Neural progenitor cell (in vitro differentiated cells): ENCODE results near the gene UBE3C. TPM values are rescaled to one million over a fixed set of nuclear protein-coding genes. Genes with fewer than 3 reads are reported as not detected.

ENCODE experiments used
- DNase-seq: peaks from one replicate; pipeline ENCODE4 v3.0.0-alpha.2; 2016; ENCODE audit warnings: low spot score
- H2AFZ ChIP-seq: fragments of 200-600 bp; sonication (generic); replicated peaks from 2 replicates; pipeline ENCODE4 v1.6.1; 2016; ENCODE audit warnings: antibody characterized with exemption
- H3F3A ChIP-seq: fragments of 200-600 bp; sonication (generic); 2 replicates; pipeline ENCODE4 v1.6.1; 2016; ENCODE audit warnings: antibody characterized with exemption, low read depth
- H3K27ac ChIP-seq: fragments of 200-600 bp; sonication (generic); 2 replicates; pipeline ENCODE4 v1.5.1; 2016; ENCODE audit warnings: mild to moderate bottlenecking
- H3K27me3 ChIP-seq: fragments of 200-600 bp; sonication (generic); 2 replicates; pipeline ENCODE4 v1.6.1; 2016; ENCODE audit warnings: mild to moderate bottlenecking, moderate library complexity
- H3K36me3 ChIP-seq: fragments of 200-600 bp; sonication (generic); 2 replicates; pipeline ENCODE4 v1.5.1; 2016
- H3K4me1 ChIP-seq: fragments of 200-600 bp; sonication (generic); 2 replicates; pipeline ENCODE4 v1.6.1; 2016; ENCODE audit warnings: mixed run types
- H3K4me2 ChIP-seq: fragments of 200-600 bp; sonication (generic); 2 replicates; pipeline ENCODE4 v1.6.1; 2016
- H3K4me3 ChIP-seq: fragments of 200-600 bp; sonication (generic); 2 replicates; pipeline ENCODE4 v1.5.1; 2016
- H3K79me2 ChIP-seq: fragments of 200-600 bp; sonication (generic); 2 replicates; pipeline ENCODE4 v1.6.1; 2016; ENCODE audit warnings: low read depth
- H3K9ac ChIP-seq: fragments of 200-600 bp; sonication (generic); 2 replicates; pipeline ENCODE4 v1.6.1; 2016
- H3K9me3 ChIP-seq: fragments of 200-600 bp; sonication (generic); 2 replicates; pipeline ENCODE4 v1.5.1; 2016; ENCODE audit warnings: low read depth
- H4K20me1 ChIP-seq: fragments of 200-600 bp; sonication (generic); 2 replicates; pipeline ENCODE4 v1.6.1; 2016; ENCODE audit warnings: low read depth
- H3K27ac Mint-ChIP-seq: 3 replicates; pipeline ENCODE4 v1.8.0; 2021; ENCODE audit warnings: mixed read lengths
- H3K27me3 Mint-ChIP-seq: 2 replicates; pipeline ENCODE4 v1.8.0; 2022; ENCODE audit warnings: low read depth, mild to moderate bottlenecking, inconsistent platforms, moderate library complexity, mixed read lengths; ENCODE audit not compliant: insufficient read depth
- H3K36me3 Mint-ChIP-seq: 3 replicates; pipeline ENCODE4 v1.8.0; 2021; ENCODE audit warnings: mixed read lengths
- H3K4me1 Mint-ChIP-seq: 3 replicates; pipeline ENCODE4 v1.8.0; 2021; ENCODE audit warnings: mixed read lengths
- H3K4me3 Mint-ChIP-seq: 3 replicates; pipeline ENCODE4 v1.8.0; 2021; ENCODE audit warnings: mild to moderate bottlenecking, moderate library complexity, mixed read lengths
- H3K9me3 Mint-ChIP-seq: 3 replicates; pipeline ENCODE4 v1.8.0; 2020; ENCODE audit warnings: mixed read lengths
- CTCF ChIP-seq: fragments of 200-600 bp; sonication (generic); IDR thresholded peaks from 2 replicates; pipeline ENCODE4 v1.5.1; 2017; ENCODE audit warnings: antibody characterized with exemption, mild to moderate bottlenecking
- EZH2 ChIP-seq: fragments of 200-600 bp; sonication (generic); IDR thresholded peaks from 2 replicates; pipeline ENCODE4 v1.6.1; 2017; ENCODE audit warnings: antibody characterized with exemption, mild to moderate bottlenecking, moderate library complexity
- EZH2phosphoT487 ChIP-seq: fragments of 200-600 bp; sonication (generic); IDR thresholded peaks from 2 replicates; pipeline ENCODE4 v1.6.1; 2017; ENCODE audit warnings: antibody characterized with exemption
- total RNA-seq: library from RNA; depleted of rRNA; stranded (reverse); fragments of >200 nt; gene quantifications from 2 replicates; pipeline ENCODE4 v1.2.3, GENCODE V29; 2015; ENCODE audit warnings: low replicate concordance

Gene UBE3C
- total RNA-seq, 1 donor from 2014 or later, result 65.9 TPM

GRCh38 chr7:157193274-157193673 lies 54.5 kb downstream of the UBE3C start:
- H4K20me1 ChIP-seq, result peaks cover 4% of the 10 kb centered on the region
- H3K9me3 ChIP-seq, result no peaks in the 10 kb centered on the region
- H2AFZ ChIP-seq, result no peak overlapping the region
- no peak overlapping the region for H3K27ac Mint-ChIP-seq
- H3F3A ChIP-seq, result no peaks in the 10 kb centered on the region
- peaks cover 6% of the 10 kb centered on the region for H3K79me2 ChIP-seq
- H3K27ac ChIP-seq, result no peak overlapping the region
- no peak for DNase-seq
- H3K9ac ChIP-seq, result no peak overlapping the region
- no peaks in the 10 kb centered on the region for H3K27me3 ChIP-seq
- H3K4me2 ChIP-seq, result no peak overlapping the region
- peaks cover 7% of the 10 kb centered on the region for H3K36me3 ChIP-seq
- no peaks in the 10 kb centered on the region for H3K4me1 Mint-ChIP-seq
- peaks cover 56% of the 10 kb centered on the region for H3K36me3 Mint-ChIP-seq
- peaks cover 6% of the 10 kb centered on the region for H3K27me3 Mint-ChIP-seq
- H3K4me3 ChIP-seq, result no peak overlapping the region
- TF ChIP-seq EZH2phosphoT487, result no peak
- TF ChIP-seq CTCF, result no peak
- no peak for TF ChIP-seq EZH2
- H3K4me1 ChIP-seq, result no peaks in the 10 kb centered on the region
- H3K4me3 Mint-ChIP-seq, result no peak overlapping the region
- H3K9me3 Mint-ChIP-seq, result peaks cover 5% of the 10 kb centered on the region

GRCh38 chr7:157194948-157195347 lies 56.2 kb downstream of the UBE3C start:
- Histone ChIP-seq H3F3A (no peaks in the 10 kb centered on the region), H3K79me2 (peaks cover 6% of the 10 kb centered on the region), H3K4me2 (no peak overlapping the region), H2AFZ (no peak overlapping the region), H3K27me3 (no peaks in the 10 kb centered on the region), H3K9ac (no peak overlapping the region), H3K4me1 (no peaks in the 10 kb centered on the region), H4K20me1 (peaks cover 4% of the 10 kb centered on the region), H3K9me3 (no peaks in the 10 kb centered on the region), H3K36me3 (peaks cover 3% of the 10 kb centered on the region), H3K27ac (no peak overlapping the region), H3K4me3 (no peak overlapping the region)
- no peak for TF ChIP-seq EZH2
- TF ChIP-seq EZH2phosphoT487, result no peak
- TF ChIP-seq CTCF, result no peak
- Mint-ChIP-seq H3K27me3 (peaks cover 3% of the 10 kb centered on the region), H3K4me1 (no peaks in the 10 kb centered on the region), H3K36me3 (peaks cover 56% of the 10 kb centered on the region), H3K27ac (no peak overlapping the region), H3K4me3 (no peak overlapping the region), H3K9me3 (peaks cover 5% of the 10 kb centered on the region)
- no peak for DNase-seq

GRCh38 chr7:157195868-157196267 lies 57.1 kb downstream of the UBE3C start:
- peaks cover under 1% of the 10 kb centered on the region for H3K27me3 Mint-ChIP-seq
- Histone ChIP-seq H3K79me2 (peaks cover 6% of the 10 kb centered on the region), H3K4me2 (no peak overlapping the region), H3K27ac (no peak overlapping the region), H3K36me3 (peaks cover 3% of the 10 kb centered on the region), H3K4me1 (no peaks in the 10 kb centered on the region), H2AFZ (no peak overlapping the region), H3K27me3 (no peaks in the 10 kb centered on the region), H4K20me1 (peaks cover 4% of the 10 kb centered on the region), H3F3A (no peaks in the 10 kb centered on the region), H3K4me3 (no peak overlapping the region), H3K9me3 (no peaks in the 10 kb centered on the region), H3K9ac (no peak overlapping the region)
- no peak overlapping the region for H3K27ac Mint-ChIP-seq
- peaks cover 5% of the 10 kb centered on the region for H3K9me3 Mint-ChIP-seq
- no peak for TF ChIP-seq EZH2
- TF ChIP-seq EZH2phosphoT487, result no peak
- no peak for TF ChIP-seq CTCF
- peaks cover 52% of the 10 kb centered on the region for H3K36me3 Mint-ChIP-seq
- H3K4me3 Mint-ChIP-seq, result no peak overlapping the region
- no peak for DNase-seq
- H3K4me1 Mint-ChIP-seq, result no peaks in the 10 kb centered on the region
